PFSK-1 (cell line): Measurements from ENCODE around the gene ZNF385D.

Source experiments
- FOXP2 ChIP-seq: optimal IDR thresholded peaks from 2 replicates; pipeline ENCODE3; 2011; ENCODE audit warnings: borderline replicate concordance, control low read depth, inconsistent platforms; ENCODE audit not compliant: insufficient read depth; ENCODE audit errors: extremely low read length, extremely low read depth
- POLR2AphosphoS5 ChIP-seq: IDR thresholded peaks from 2 replicates; pipeline ENCODE4 v1.6.1; 2012; ENCODE audit warnings: low read depth, mild to moderate bottlenecking, control low read depth, low read length, moderate library complexity
- SIN3A ChIP-seq: IDR thresholded peaks from 2 replicates; pipeline ENCODE4 v1.6.1; 2012; ENCODE audit warnings: mild to moderate bottlenecking, low read length, moderate library complexity, borderline replicate concordance; ENCODE audit not compliant: insufficient read depth
- TAF1 ChIP-seq: IDR thresholded peaks from 2 replicates; pipeline ENCODE4 v1.6.1; 2012; ENCODE audit warnings: low read length, control low read depth, borderline replicate concordance; ENCODE audit not compliant: insufficient read depth
- TF ChIP-seq, protein P1 (sequence below), 2 experiments: IDR thresholded peaks; 2 replicates each; pipeline versions ENCODE4 v1.6.1 to v1.8.0; 2011 to 2012; ENCODE audit warnings: low read depth in 2 of 2, low read length in 2 of 2, control low read depth in 1 of 2, inconsistent platforms in 1 of 2, mild to moderate bottlenecking in 1 of 2, moderate library complexity in 1 of 2; ENCODE audit not compliant: insufficient read depth in 1 of 2

Gene ZNF385D

GRCh38 chr3:21777821-21778220 lies 26.8 kb upstream of the ZNF385D start:
- TF ChIP-seq, protein P1, sequence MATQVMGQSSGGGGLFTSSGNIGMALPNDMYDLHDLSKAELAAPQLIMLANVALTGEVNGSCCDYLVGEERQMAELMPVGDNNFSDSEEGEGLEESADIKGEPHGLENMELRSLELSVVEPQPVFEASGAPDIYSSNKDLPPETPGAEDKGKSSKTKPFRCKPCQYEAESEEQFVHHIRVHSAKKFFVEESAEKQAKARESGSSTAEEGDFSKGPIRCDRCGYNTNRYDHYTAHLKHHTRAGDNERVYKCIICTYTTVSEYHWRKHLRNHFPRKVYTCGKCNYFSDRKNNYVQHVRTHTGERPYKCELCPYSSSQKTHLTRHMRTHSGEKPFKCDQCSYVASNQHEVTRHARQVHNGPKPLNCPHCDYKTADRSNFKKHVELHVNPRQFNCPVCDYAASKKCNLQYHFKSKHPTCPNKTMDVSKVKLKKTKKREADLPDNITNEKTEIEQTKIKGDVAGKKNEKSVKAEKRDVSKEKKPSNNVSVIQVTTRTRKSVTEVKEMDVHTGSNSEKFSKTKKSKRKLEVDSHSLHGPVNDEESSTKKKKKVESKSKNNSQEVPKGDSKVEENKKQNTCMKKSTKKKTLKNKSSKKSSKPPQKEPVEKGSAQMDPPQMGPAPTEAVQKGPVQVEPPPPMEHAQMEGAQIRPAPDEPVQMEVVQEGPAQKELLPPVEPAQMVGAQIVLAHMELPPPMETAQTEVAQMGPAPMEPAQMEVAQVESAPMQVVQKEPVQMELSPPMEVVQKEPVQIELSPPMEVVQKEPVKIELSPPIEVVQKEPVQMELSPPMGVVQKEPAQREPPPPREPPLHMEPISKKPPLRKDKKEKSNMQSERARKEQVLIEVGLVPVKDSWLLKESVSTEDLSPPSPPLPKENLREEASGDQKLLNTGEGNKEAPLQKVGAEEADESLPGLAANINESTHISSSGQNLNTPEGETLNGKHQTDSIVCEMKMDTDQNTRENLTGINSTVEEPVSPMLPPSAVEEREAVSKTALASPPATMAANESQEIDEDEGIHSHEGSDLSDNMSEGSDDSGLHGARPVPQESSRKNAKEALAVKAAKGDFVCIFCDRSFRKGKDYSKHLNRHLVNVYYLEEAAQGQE (IDR thresholded peaks at IDR 0.05; ENCODE audit: insufficient read depth in 1 of 2, low read depth in 2 of 2, low read length in 2 of 2): no peak
- no peak for TF ChIP-seq SIN3A
- no peak for TF ChIP-seq POLR2AphosphoS5
- TF ChIP-seq TAF1: no peak
- no peak for TF ChIP-seq FOXP2

GRCh38 chr3:21766002-21766401 lies 15.0 kb upstream of the ZNF385D start:
- TF ChIP-seq SIN3A: no peak
- TF ChIP-seq, protein P1 (IDR thresholded peaks at IDR 0.05; ENCODE audit: insufficient read depth in 1 of 2, low read depth in 2 of 2, low read length in 2 of 2): no peak

GRCh38 chr3:21755896-21756295 lies 4.9 kb upstream of the ZNF385D start:
- TF ChIP-seq, protein P1 (IDR thresholded peaks at IDR 0.05; ENCODE audit: insufficient read depth in 1 of 2, low read depth in 2 of 2, low read length in 2 of 2): no peak

GRCh38 chr3:21754839-21755238 lies 3.8 kb upstream of the ZNF385D start:
- no peak for TF ChIP-seq FOXP2
- TF ChIP-seq SIN3A: no peak
- TF ChIP-seq, protein P1 (IDR thresholded peaks at IDR 0.05; ENCODE audit: insufficient read depth in 1 of 2, low read depth in 2 of 2, low read length in 2 of 2): no peak
- TF ChIP-seq POLR2AphosphoS5: no peak
- no peak for TF ChIP-seq TAF1

GRCh38 chr3:21752749-21753347 lies 1.8 kb upstream of the ZNF385D start:
- TF ChIP-seq SIN3A (no peak), FOXP2 (no peak), TAF1 (no peak), POLR2AphosphoS5 (no peak)
- TF ChIP-seq, protein P1 (IDR thresholded peaks at IDR 0.05; ENCODE audit: insufficient read depth in 1 of 2, low read depth in 2 of 2, low read length in 2 of 2): no peak
